HEK293 (cell line): ENCODE results near the gene RTL1.

Experiments used
- CTCF ChIA-PET: fragments of 350-600 bp; formaldehyde crosslinking; extraction: SDS; loops from one replicate; lab custom pipeline; 2021; ENCODE audit warnings: antibody characterized with exemption; lab: Yijun Ruan, JAX
- POLR2A ChIA-PET: fragments of 300-600 bp; formaldehyde crosslinking; extraction: SDS; loops from one replicate; lab custom pipeline; 2020; ENCODE audit warnings: antibody characterized with exemption, inconsistent platforms; lab: Yijun Ruan, JAX
- H3K27ac ChIP-seq: fragments of 200-500 bp; sonication (Bioruptor generic); 2 replicates; pipeline ENCODE4 v1.5.1; 2014; ENCODE audit warnings: low read depth, low read length, control low read depth, inconsistent platforms; ENCODE audit errors: extremely low read depth
- H3K36me3 ChIP-seq, 2 experiments: fragments of 200-500 bp in 1 of 2; sonication (Bioruptor generic) in 1 of 2; 1 replicate in 1 of 2; 2 replicates in 1 of 2; pipeline ENCODE4 v1.5.1; 2014 to 2017; ENCODE audit warnings: inconsistent platforms in 2 of 2, low read length in 2 of 2; ENCODE audit not compliant: control insufficient read depth in 2 of 2, insufficient read depth in 1 of 2
- H3K4me1 ChIP-seq: fragments of 200-500 bp; sonication (Bioruptor generic); 2 replicates; pipeline ENCODE4 v1.5.1; 2014; ENCODE audit warnings: mild to moderate bottlenecking, low read length, inconsistent platforms; ENCODE audit not compliant: control insufficient read depth, insufficient read depth
- H3K4me3 ChIP-seq: 2 replicates; pipeline ENCODE4 v1.5.1; 2011; ENCODE audit warnings: low read depth, mild to moderate bottlenecking, control low read depth, low read length, moderate library complexity
- H3K9me3 ChIP-seq: fragments of 200-500 bp; sonication (Bioruptor generic); 2 replicates; pipeline ENCODE4 v1.5.1; 2014; ENCODE audit warnings: low read depth, low read length, inconsistent platforms; ENCODE audit not compliant: control insufficient read depth, insufficient read depth
- ELK4 ChIP-seq: IDR thresholded peaks from 2 replicates; pipeline ENCODE4 v1.6.1; 2011; ENCODE audit warnings: mild to moderate bottlenecking, low read depth, low read length, borderline replicate concordance
- PBX3 ChIP-seq: sonication (generic); formaldehyde crosslinking; IDR thresholded peaks from 2 replicates; pipeline ENCODE4 v1.8.1; 2022; ENCODE audit warnings: mild to moderate bottlenecking, moderate library complexity, missing genetic modification reagents
- PRDM10 ChIP-seq: fragments of 450-650 bp; formaldehyde crosslinking; IDR thresholded peaks from 2 replicates; pipeline ENCODE4 v1.5.1; 2016; ENCODE audit warnings: missing biosample characterization, missing genetic modification characterization
- TCF7L2 ChIP-seq: IDR thresholded peaks from 2 replicates; pipeline ENCODE4 v1.6.1; 2011; ENCODE audit warnings: low read depth, mild to moderate bottlenecking, inconsistent platforms, low read length, moderate library complexity, borderline replicate concordance
- TRIM28 ChIP-seq: IDR thresholded peaks from 2 replicates; pipeline ENCODE4 v1.6.1; 2011; ENCODE audit warnings: low read length, control low read depth, borderline replicate concordance
- YY2 ChIP-seq: fragments of 450-650 bp; formaldehyde crosslinking; IDR thresholded peaks from 2 replicates; pipeline ENCODE4 v1.5.1; 2016; ENCODE audit warnings: missing biosample characterization, missing genetic modification characterization
- ZBTB49 ChIP-seq: fragments of 450-650 bp; formaldehyde crosslinking; IDR thresholded peaks from 2 replicates; pipeline ENCODE4 v1.5.1; 2016; ENCODE audit warnings: missing biosample characterization, missing genetic modification characterization, low read depth
- ZBTB7A ChIP-seq: fragments of 450-650 bp; formaldehyde crosslinking; IDR thresholded peaks from 2 replicates; pipeline ENCODE4 v1.5.1; 2016; ENCODE audit warnings: low read depth, missing biosample characterization, missing genetic modification characterization
- ZFP69B ChIP-seq: fragments of 450-650 bp; formaldehyde crosslinking; IDR thresholded peaks from 2 replicates; pipeline ENCODE4 v1.5.1; 2016; ENCODE audit warnings: missing biosample characterization, missing genetic modification characterization
- ZNF132 ChIP-seq: fragments of 450-650 bp; formaldehyde crosslinking; IDR thresholded peaks from 2 replicates; pipeline ENCODE4 v1.5.1; 2017; ENCODE audit warnings: missing biosample characterization, missing genetic modification characterization, borderline replicate concordance
- ZNF155 ChIP-seq: fragments of 450-650 bp; formaldehyde crosslinking; IDR thresholded peaks from 2 replicates; pipeline ENCODE4 v1.5.1; 2016; ENCODE audit warnings: missing biosample characterization, missing genetic modification characterization
- ZNF16 ChIP-seq: fragments of 450-650 bp; formaldehyde crosslinking; IDR thresholded peaks from 2 replicates; pipeline ENCODE4 v1.5.1; 2016; ENCODE audit warnings: low read depth, missing biosample characterization, missing genetic modification characterization
- ZNF184 ChIP-seq: fragments of 450-650 bp; IDR thresholded peaks from 2 replicates; pipeline ENCODE4 v1.5.1; 2018; ENCODE audit warnings: missing biosample characterization, mild to moderate bottlenecking, missing genetic modification characterization
- ZNF23 ChIP-seq: fragments of 450-650 bp; formaldehyde crosslinking; IDR thresholded peaks from 2 replicates; pipeline ENCODE4 v1.5.1; 2016; ENCODE audit warnings: missing biosample characterization, missing genetic modification characterization, borderline replicate concordance
- ZNF274 ChIP-seq, 2 experiments: fragments of 200-500 bp in 1 of 2; fragments of 450-650 bp in 1 of 2; sonication (Bioruptor generic) in 1 of 2; formaldehyde crosslinking in 1 of 2; IDR thresholded peaks; 2 replicates each; pipeline versions ENCODE4 v1.5.1 to v1.6.1; 2014 to 2016; ENCODE audit warnings: borderline replicate concordance in 1 of 2, inconsistent platforms in 1 of 2, low read length in 1 of 2, missing biosample characterization in 1 of 2, missing genetic modification characterization in 1 of 2
- ZNF354C ChIP-seq: fragments of 450-650 bp; formaldehyde crosslinking; IDR thresholded peaks from 2 replicates; pipeline ENCODE4 v1.5.1; 2016; ENCODE audit warnings: missing biosample characterization, missing genetic modification characterization, low read depth, borderline replicate concordance
- ZNF366 ChIP-seq: fragments of 450-650 bp; formaldehyde crosslinking; conservative IDR thresholded peaks from 2 replicates; pipeline ENCODE4 v1.5.1; 2016; ENCODE audit warnings: missing biosample characterization, missing genetic modification characterization
- ZNF416 ChIP-seq: fragments of 450-650 bp; formaldehyde crosslinking; IDR thresholded peaks from 2 replicates; pipeline ENCODE4 v1.5.1; 2016; ENCODE audit warnings: missing biosample characterization, missing genetic modification characterization
- ZNF473 ChIP-seq: fragments of 450-650 bp; formaldehyde crosslinking; IDR thresholded peaks from 2 replicates; pipeline ENCODE4 v1.5.1; 2017; ENCODE audit warnings: missing biosample characterization, missing genetic modification characterization
- ZNF513 ChIP-seq: fragments of 450-650 bp; IDR thresholded peaks from 2 replicates; pipeline ENCODE4 v1.5.1; 2018; ENCODE audit warnings: missing biosample characterization, missing genetic modification characterization
- ZNF639 ChIP-seq: fragments of 450-650 bp; formaldehyde crosslinking; IDR thresholded peaks from 2 replicates; pipeline ENCODE4 v1.5.1; 2016; ENCODE audit warnings: missing biosample characterization, missing genetic modification characterization
- ZNF654 ChIP-seq: fragments of 450-650 bp; formaldehyde crosslinking; IDR thresholded peaks from 2 replicates; pipeline ENCODE4 v1.5.1; 2016; ENCODE audit warnings: low read depth, missing biosample characterization, missing genetic modification characterization
- ZNF677 ChIP-seq: fragments of 450-650 bp; IDR thresholded peaks from 2 replicates; pipeline ENCODE4 v1.5.0; 2018; ENCODE audit warnings: missing biosample characterization, mild to moderate bottlenecking, missing genetic modification characterization, moderate library complexity
- ZNF843 ChIP-seq: fragments of 450-650 bp; formaldehyde crosslinking; IDR thresholded peaks from 2 replicates; pipeline ENCODE4 v1.5.1; 2016; ENCODE audit warnings: missing biosample characterization, missing genetic modification characterization

RTL1 gene

GRCh38 chr14:100950024-100950423, 46.5 kb upstream of the RTL1 start (continued):
- TF ChIP-seq PBX3 (CRISPR knock-in tag) (no peak), ZNF274 (IDR thresholded peaks at IDR 0.05; ENCODE audit: low read length) (no peak), ZNF274 (tag by site-specific recombination; IDR thresholded peaks at IDR 0.05; ENCODE audit: borderline replicate concordance) (no peak), ZNF639 (tag by site-specific recombination) (no peak), ZNF416 (tag by site-specific recombination) (no peak), ZNF132 (tag by site-specific recombination) (no peak), YY2 (no peak), ZBTB7A (tag by site-specific recombination) (no peak), ZNF155 (tag by site-specific recombination) (no peak), ZFP69B (tag by site-specific recombination) (no peak)

GRCh38 chr14:100944052-100944451, 40.5 kb upstream of the RTL1 start:
- no peak overlapping the region for H3K4me3 ChIP-seq
- TF ChIP-seq ZNF513 (no peak), ZNF184 (tag by site-specific recombination) (no peak), ZNF677 (tag by site-specific recombination) (no peak), TRIM28 (no peak), ELK4 (no peak), ZNF354C (tag by site-specific recombination) (no peak), ZNF654 (tag by site-specific recombination) (no peak), ZBTB49 (tag by site-specific recombination) (no peak), ZNF16 (tag by site-specific recombination) (no peak), TCF7L2 (no peak), ZNF473 (tag by site-specific recombination) (no peak), ZNF366 (no peak), ZNF843 (tag by site-specific recombination) (no peak), PRDM10 (tag by site-specific recombination) (no peak), ZNF23 (no peak)
- ChIA-PET POLR2A (no interaction called here), CTCF (interaction anchor here (0.7 kb wide), 1 partner anchor 110 kb away, joined by 3 read pairs; no protein-coding TSS in a partner anchor)
- H3K9me3 ChIP-seq, result no peaks in the 10 kb centered on the region
- no peak overlapping the region for H3K27ac ChIP-seq
- H3K36me3 ChIP-seq, result no peaks in the 10 kb centered on the region
- no peaks in the 10 kb centered on the region for H3K4me1 ChIP-seq
